ENCODE results near the gene SLC35E1. TPM values are rescaled to one million over a fixed set of nuclear protein-coding genes. Genes with fewer than 3 reads are reported as not detected.

The SLC35E1 gene
- polyA plus RNA-seq, 4 donors: 38.3 to 47.3 (median 43.0) TPM

DNA sequence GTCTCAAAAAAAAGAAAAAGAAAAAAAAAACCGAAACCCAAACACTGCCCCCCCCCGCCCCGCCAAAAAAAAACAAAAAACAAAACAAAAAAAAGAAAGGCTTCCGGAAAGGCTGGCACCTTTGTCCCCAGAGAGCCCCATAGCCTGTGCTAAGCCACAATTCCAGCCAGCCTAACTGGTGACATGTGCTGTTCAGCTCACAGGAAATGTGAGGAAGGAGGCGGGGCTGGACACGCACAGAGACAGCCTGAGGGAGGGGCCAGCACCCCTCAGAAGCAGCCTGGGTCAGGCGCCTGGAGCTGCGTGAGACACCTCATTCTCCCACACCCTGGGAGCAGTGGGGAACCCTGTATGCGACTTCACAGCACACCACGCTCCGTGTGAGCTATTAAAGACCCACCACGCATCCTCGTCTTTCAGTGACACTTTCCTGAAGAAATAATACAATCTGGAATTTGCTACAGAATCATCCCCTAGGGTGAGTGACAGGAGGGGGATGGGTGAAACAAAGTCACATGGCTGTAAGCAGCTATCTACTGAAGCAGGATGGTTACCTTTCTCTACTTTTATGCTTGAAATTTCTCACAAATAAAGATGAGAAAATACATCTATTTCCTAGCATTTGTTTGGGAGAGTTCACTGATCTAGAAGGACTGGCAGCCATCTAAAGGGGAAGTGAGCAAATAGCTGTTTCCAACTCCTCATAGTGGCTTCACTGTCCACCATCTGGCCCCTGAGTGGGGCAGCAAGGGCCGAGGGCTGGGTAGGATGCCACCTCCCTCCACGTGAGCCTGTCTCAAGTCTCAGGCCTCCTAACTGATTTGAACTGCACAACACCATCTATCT, 12.3 kb upstream of the SLC35E1 start:
- peak in 2 of 4 donors; percentile 37 to 65 for DNase-seq (ENCODE audit: low read depth in 4 of 4, low spot score in 2 of 4)

DNA sequence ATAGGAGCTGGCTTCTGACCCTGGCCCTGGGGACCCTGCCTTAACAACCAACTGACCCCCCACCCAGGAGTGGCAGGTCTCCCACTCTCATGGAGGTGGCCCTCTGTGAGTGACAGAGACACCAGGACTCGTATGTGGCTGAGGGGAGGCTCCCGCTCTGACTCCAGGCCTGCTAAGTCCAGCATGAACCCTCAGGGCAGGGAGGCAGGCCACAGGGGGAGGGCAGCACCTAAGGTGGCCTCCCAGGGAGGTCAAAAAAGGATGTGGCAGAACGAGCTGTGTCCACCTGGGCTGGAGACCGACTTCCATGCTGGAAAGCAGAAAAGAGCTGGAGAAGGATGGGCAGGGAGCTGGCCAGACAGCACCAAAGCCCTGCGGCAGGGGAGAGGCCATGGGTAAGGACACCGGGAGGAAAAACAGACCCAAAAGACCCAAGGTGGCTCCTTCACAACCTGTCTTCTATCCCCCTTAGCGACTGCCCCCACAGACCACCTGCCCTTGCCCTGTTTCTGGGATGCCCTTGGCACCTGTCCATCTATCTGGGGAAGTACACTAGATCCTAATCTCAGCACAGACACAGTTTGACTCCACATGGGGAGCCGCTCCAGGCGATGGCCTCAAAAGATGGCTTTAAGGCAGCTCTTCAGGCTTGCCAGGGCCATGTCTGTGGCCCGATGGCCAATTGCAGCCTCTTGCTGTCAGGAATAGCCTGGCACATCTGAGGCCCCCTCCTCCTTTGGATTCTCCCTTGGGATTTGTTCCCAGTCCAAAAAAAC, 10.5 kb upstream of the SLC35E1 start:
- DNase-seq (ENCODE audit: low read depth in 4 of 4, low spot score in 2 of 4): no peak

DNA sequence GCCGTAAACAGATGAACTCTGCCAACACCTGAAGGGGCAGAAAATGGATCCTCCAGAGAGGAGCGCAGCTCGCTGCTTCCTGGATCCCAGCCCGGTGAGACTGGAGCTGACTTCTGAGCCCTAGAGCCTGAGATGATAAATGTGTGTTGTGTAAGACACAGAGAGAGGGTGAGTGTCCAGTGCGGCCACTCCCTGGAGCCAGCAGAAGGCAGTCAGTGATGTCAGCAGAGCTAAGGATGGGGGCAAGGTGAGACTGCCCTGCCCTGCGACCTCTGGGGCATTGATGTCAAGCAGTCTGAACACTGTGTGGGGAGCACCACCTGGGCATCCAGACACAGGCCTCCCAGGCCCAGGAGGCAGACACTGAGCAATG, 9.7 kb upstream of the SLC35E1 start:
- DNase-seq (ENCODE audit: low read depth in 4 of 4, low spot score in 2 of 4): no peak

DNA sequence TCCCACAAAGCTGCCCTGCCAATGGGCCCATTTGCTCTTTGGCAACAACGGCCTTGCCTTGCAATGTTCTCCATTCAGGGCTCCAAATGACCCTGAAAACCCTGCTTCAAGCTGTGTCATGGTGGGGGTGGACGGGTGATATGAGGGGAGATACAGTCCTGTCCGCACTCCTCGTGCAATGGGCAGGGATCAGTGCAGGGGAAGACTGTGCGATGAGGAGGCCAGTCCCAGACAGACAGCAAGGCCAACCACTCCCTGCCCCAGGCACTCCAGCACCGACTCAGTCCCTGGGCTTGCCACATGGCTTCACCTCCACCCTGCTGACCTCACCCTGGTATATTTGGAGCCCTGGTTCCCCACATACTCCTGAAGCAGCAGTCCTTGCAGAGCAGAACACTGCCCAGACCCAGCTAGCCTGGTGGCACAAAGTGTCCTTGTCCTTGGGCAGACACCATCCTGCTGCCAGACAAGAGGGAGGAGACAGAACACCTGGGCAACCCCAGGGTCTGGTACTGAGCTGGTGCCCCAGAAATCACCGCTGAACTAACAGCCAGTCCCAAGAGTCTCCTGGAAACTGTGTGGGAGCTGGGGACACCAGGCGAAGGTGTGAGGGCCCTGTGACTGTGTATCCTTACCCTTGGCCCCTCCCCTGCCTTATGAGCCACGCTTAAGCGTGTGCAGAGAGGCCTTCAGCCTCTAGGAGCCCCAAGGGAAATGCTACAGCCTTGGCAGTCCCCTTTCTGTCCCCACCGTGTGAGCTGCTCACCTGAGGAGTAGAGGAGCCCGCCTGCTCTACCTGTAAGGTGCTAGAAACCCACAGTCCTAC, 9.1 kb upstream of the SLC35E1 start:
- DNase-seq (ENCODE audit: low read depth in 4 of 4, low spot score in 2 of 4): no peak

DNA sequence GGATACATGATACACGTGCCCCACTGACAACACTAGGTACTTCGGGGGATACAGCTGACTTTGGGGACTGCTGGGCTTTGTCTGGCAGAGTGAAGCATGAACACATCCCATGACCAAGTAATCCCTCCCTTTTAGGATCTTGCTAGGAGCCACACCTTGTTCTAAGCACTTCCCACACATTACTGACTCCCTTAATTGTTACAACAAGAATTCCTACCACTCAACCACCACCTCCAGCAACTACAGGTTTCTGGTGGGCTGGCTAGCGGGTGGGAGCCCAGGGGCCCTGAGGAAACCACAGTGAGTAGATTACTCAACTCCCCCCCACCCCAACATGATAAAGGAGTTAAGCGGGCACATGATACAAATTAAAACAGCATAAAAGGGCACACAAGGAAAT, 7.2 kb upstream of the SLC35E1 start:
- no peak for DNase-seq (ENCODE audit: low read depth in 4 of 4, low spot score in 2 of 4)

DNA sequence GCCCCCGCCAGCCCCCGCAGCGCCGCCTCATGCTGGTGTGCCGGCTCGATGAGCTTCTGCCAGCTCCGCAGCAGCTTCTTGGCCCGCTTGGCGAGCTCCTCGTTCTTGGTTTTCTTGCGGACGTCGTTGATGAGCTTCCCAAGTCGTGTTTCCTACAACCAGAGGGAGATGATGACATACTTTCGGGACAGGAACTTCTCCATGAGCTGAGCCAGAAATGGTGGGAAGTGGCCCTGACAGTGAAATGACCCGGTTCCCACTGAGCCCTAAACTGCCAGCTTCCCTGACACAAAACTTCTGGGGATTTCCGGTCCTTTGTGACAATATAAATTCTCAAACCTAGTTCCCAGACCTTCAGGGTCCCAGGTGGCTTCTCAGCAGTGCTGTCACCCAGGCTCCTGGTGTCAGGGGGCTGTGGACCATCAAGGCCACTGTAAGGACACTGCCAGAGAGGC, 5.3 kb upstream of the SLC35E1 start:
- no peak for DNase-seq (ENCODE audit: low read depth in 4 of 4, low spot score in 2 of 4)

DNA sequence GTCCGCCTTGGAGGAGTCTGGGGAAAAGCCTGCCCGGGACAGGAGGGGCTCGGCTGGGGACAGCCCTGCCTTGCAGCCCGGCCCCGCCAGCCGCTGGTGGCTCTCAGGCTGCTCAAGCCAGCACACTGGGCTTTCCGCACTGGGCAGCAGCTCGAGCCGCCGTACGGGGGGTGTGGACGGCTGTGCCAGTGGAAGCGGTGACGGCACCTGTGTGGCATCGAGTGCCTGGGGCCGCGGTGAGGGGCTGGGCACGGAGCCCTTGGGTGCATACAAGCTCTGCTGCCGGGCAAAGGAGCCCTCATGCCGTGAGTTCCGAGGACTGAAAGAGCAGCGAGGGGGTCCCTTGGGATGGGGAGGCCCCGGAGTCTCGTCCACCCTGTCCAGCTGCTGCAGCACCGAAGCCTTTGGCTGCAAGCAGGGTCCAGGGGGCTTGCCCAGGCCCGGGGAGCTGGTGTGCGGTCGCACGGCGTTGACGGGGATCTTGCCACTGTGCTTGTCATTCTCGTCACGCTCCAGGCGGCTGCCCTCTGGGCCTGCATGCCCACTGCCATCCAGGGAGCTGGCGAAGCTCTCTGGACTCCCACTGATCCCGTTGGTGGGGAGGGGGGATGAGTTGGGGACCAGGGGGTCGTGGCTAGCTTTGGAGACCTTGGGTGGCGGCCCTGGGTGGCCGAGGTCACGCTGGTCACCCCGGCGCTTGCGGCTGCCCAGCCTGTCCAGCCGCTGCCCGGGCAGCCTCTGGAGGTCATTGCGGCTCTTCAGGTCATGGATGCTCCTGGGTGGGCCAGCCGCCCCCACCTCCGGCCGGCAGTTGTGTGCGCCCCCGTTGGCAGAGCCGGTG, 4.7 kb upstream of the SLC35E1 start:
- DNase-seq (ENCODE audit: low read depth in 4 of 4, low spot score in 2 of 4): no peak

DNA sequence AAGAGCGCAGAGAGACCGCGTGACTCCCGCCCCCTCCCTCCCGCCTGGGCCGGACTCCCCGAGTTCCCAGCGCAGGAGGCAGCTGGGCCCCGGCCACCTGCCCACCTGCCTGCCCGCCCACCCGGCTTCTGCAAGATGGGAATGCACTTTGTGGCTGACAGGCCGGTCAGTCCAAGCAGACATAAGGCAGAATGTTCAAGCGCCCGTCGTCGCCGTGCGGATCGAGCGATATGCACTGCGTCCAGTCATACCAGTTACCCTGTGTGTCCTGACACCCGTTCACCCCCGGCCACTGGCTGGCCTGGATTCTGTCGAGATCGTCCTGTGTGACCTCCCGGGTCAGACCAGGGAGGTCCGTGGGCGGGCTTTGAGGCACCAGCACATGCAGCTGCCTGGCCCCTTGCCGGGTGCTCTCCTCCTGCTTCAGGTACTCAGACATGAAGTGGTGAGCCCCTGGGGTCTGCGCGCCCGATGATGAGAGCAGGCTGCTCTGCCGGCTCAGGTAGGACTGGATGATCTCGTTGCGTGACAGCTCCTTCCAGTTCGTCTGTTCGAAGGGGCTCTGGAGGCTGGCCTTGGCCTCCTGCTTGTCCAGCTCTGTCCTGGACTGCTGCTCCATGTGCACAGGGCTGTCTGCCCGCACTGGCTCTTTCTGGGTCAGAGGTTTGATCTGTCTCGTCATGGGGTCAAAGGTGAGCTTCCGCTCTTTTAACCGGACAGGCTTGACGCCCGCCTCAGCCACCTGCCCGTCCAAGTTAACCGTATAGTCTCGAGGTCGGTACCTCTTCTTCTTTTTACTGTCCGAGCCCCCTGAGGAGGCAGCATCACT, 3.9 kb upstream of the SLC35E1 start:
- DNase-seq (ENCODE audit: low read depth in 4 of 4, low spot score in 2 of 4): no peak

DNA sequence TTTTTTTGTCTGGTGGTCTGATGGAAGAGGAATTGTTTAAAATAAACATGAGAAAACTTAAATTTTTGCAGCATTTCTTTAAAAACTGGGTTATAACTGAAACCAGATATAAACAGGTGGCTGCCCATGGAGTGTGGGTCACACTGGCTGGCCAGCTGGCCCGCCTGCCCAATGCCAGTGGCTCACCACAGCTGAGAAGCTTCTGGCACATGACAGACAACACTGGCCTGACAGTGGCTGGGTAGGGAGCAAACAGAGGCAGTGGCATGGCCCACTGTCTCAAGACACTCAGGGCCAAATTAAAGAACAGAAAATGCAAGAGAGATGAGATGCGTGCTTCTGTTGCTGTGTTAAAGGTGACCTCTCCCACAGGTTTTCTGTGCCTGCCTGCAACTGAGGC, 3.1 kb upstream of the SLC35E1 start:
- no peak for DNase-seq (ENCODE audit: low read depth in 4 of 4, low spot score in 2 of 4)

DNA sequence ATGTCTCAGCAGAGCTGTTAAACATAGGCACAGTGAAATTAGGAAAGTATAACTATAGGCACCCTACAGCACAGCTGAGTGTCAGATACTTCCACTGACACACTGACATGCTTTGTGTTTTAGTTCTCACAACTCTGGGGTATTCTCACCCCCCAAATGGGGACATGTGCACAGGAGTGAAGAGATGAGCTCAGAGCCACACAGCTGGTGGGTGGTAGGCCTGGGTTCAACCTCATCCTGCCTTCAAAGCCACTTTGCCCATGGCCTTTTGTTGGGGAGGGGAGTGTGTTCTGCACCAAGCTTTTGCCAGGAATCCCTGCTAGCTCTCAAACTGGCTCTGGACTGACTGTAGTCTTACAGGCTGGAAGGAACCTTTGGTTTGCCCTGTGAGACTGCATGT, 1.7 kb upstream of the SLC35E1 start:
- DNase-seq (ENCODE audit: low read depth in 4 of 4, low spot score in 2 of 4): no peak

DNA sequence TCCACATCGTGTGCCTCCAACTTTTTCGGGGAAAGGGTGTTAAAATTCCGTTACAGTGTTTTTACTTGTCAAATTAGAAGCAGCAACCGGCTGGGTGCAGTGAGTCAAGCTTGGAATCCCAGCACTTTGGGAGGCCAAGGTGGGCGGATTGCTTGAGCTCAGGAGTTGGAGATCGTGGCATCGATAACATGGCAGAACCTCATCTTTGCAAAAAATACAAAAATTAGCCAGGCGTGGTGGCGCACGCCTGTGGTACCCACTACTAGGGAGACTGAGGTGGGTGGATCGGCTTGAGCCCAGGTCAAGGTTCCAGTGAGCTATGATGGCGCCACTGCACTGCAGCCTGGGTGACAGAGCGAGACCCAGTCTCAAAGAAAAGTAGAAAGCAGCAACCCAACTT, 1.1 kb upstream of the SLC35E1 start:
- no peak for DNase-seq (ENCODE audit: low read depth in 4 of 4, low spot score in 2 of 4)

DNA sequence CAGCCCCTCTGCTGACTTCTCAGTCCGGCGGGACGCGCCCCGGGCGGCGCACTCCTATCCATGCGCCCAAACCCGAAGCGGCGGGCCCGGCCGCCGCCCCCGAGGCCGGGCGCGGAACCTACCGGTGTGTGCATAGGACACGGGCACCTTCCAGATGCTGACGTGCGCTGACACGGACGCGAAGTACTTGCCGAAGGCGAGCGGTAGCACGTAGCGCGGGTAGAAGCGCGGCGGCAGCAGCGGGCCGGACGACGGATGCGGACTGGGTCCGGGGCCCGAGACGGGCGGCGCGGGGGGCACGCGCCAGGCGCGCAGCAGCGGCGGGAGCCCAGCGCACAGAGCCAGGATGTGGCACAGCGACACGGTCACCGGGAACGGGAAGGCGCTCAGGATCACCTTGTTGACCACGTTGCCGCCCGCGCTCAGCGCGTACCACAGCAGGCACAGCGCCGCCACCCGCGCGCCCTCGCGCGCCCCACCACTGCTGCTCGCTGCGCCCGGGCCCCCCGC, 338 bp downstream of the SLC35E1 start:
- no peak for DNase-seq (ENCODE audit: low read depth in 4 of 4, low spot score in 2 of 4)

DNA sequence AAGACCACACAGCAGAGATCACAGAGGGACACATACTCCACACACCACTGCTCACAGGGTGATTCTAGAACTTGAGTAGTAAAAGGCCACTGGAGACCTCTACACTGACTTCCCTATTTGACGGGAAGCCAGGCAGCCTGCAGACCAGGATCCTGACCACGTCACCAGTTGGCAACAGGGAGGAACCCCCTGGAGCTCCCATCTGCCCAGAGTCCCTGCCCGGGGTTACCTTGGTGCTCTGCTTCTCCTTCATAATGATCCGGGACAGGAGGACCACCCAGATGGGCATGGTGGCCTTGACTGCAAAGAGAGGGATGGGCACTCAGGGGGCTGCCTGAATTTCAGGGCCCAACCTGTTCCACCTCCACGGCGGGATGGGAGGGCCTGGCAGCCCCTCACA, 932 bp downstream of the SLC35E1 start:
- no peak for DNase-seq (ENCODE audit: low read depth in 4 of 4, low spot score in 2 of 4)

DNA sequence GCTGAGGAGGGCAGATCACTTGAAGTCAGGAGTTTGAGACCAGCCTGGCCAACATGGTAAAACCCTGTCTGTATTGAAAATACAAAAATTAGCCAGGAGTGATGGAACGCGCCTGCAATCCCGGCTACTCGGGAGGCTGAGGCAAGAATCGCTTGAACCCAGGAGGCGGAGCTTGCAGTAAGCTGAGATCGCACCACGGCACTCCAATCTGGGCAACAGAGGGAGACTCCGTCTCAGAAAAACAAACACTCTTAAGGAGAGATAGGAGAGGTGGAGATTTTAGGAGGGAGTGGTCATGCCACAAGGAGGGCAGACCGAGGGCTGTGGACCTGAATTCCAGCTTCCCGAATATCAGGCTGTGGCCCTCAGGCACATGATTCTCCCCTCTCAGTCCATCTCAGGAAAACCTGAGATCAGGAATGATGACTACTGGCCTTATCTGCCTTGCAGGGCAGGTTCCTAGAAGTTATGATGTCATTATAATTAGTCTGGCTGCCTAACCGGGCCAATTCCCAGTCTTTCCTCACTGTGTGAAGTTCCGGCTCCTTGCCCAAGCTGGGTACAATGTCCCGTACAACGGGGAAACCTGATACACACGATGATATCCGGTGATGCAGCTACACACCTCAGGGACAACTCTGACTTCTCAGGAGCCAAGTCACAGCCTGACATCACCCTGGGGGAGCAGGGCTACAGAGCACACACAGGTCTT, 2.5 kb downstream of the SLC35E1 start:
- DNase-seq (ENCODE audit: low read depth in 4 of 4, low spot score in 2 of 4): no peak

DNA sequence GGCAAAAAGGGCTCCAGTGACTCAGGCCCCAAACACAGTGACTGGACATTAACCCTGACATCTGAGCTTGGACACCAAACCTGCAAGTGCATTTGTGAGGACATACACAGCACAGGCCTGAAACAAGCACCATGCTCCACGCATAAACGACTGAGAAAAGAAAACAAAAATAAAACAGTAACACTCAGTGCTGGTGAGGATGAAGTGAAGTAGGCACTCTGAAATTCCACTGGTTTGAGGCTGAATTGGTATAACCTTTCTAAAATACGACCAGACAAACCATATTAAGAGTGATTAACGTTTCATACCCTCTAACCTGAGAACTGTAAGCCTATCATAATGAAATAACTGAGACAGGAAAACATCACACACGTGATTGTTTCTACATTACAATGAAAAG, 5.5 kb downstream of the SLC35E1 start:
- no peak for DNase-seq (ENCODE audit: low read depth in 4 of 4, low spot score in 2 of 4)

DNA sequence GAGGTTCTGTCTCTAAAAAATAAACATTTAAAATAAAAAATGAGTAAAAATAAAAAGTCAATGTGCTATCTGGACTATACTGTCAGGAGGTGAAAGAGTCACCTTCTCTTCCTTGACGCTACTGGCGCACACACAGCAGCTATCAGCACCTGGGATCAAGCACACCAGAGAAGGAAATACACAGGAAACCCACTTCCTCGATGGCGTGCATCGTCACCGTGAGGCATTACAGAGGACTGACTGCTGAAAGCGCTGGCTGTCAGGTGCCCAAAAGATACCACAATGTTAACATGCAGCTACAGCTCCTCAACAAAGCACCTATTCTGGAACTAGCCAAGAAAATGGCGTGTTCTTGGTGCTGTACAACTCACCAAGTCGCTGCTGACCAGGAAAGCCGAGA, 6.1 kb downstream of the SLC35E1 start:
- no peak for DNase-seq (ENCODE audit: low read depth in 4 of 4, low spot score in 2 of 4)

DNA sequence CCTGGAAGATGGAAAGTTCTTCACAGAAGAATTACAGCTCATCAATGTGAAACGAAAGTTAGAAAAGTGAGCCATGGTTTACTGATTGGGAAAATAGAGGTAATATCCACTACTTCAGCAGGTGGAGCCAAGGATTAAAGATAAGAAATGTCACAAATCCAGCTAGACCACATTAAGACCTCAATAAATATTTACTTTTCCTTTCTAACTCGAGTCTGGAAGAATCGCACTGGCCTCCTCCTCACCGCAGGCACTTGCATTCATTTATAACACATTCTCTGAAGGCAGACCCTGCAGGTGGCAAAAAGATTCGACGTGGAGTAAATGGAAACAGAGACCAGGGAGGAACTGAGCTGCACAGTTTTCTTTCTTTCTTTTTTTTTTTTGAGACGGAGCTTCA, 7.4 kb downstream of the SLC35E1 start:
- DNase-seq (ENCODE audit: low read depth in 4 of 4, low spot score in 2 of 4): no peak

DNA sequence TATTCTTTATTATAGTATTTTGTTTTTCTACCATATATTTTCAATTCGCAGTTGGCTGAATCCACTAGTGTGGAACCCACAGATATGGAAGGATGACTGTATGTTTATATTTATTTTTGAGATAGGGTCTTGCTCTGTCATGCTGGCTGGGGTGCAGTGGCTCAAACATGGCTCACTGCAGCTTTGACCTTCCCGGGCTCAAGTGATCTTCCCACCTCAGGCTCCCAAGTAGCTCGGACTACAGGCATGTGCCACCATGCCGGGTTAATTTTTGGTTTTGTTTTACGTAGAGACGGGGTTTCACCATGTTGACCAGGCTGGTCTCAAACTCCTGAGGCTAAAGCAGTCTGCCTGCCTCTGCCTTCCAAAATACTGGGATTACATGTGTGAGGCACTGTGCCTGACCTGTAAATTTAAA, 9.6 kb downstream of the SLC35E1 start:
- no peak for DNase-seq (ENCODE audit: low read depth in 4 of 4, low spot score in 2 of 4)

DNA sequence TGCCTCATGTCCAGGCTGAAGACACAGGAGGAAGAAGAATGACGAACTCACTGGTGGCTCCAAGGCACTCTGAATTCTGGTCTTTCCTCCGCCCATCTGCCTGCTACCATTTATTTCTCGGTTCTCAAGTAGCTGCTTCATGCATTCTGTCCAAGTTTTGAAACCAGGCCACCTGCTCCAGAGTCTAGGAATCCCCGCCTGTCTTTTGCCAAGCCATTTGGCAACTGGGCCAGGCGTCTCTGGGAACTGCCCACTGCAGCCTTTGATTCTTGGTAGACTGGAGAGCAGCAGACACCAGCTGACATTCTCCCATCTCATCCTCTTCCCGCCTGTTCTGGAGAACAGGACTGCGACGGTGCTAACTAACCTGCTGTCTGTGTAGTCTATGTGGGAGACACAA, 10.8 kb downstream of the SLC35E1 start:
- no peak for DNase-seq (ENCODE audit: low read depth in 4 of 4, low spot score in 2 of 4)
